ENCODE measurements around the gene SNED1. TPM values are rescaled to one million over a fixed set of nuclear protein-coding genes. Genes with fewer than 3 reads are reported as not detected.

The SNED1 gene
- polyA plus RNA-seq, 2 of the 4 experiments (the other 2 are of a cell fraction), result 0.15 to 0.21 TPM

- TF ChIP-seq GATA3 (IDR thresholded peaks at IDR 0.05; ENCODE audit: borderline replicate concordance), result no peak
- no peak for TF ChIP-seq HMGXB4 (CRISPR knock-in tag; IDR thresholded peaks at IDR 0.05; ENCODE audit: borderline replicate concordance)
- TF ChIP-seq FOXS1 (CRISPR knock-in tag; IDR thresholded peaks at IDR 0.05), result no peak
- DNase-seq (ENCODE audit: low read depth in 1 of 2, low spot score in 1 of 2), result no peak
- H3K4me2 ChIP-seq, result no peak overlapping the region
Measured at GRCh38 chr2:240999873-241000541, 1.6 kb downstream of the SNED1 start.

GRCh38 chr2:241000831-241001321 is 2.5 kb downstream of the SNED1 start:
- ChIA-PET CTCF (interaction anchor here (0.6 to 2.5 kb wide), 3 partner anchors 78 to 436 kb away, joined by 3 to 7 read pairs (median 3); no protein-coding TSS in a partner anchor), POLR2A (no interaction called here)
- H3K4me3 ChIP-seq, result no peak overlapping the region
- no peak overlapping the region for H3K4me2 ChIP-seq
- peaks cover 4% of the 10 kb centered on the region; the same call in 1 of the 3 replicates for H3K4me1 ChIP-seq
- 94% methylated on average over 9 of the region's 9 CpGs for WGBS (ENCODE audit: missing lambda C conversion rate)
- no peak overlapping the region for H3K27ac ChIP-seq
- FAIRE-seq (no peak), DNase-seq (ENCODE audit: low read depth in 1 of 2, low spot score in 1 of 2) (no peak), ATAC-seq (no peak)
- TF ChIP-seq CHD2 (IDR thresholded peaks at IDR 0.05; ENCODE audit: low read length, partially characterized antibody) (no peak), FOXS1 (CRISPR knock-in tag; IDR thresholded peaks at IDR 0.05) (no peak), HEYL (CRISPR knock-in tag; IDR thresholded peaks at IDR 0.05) (no peak)
- H3K9me3 ChIP-seq, result peaks cover 26% of the 10 kb centered on the region

More at GRCh38 chr2:240999873-241000541, 1.6 kb downstream of the SNED1 start:
- no peak for ATAC-seq
- Histone ChIP-seq H3K27ac (no peak overlapping the region), H3K4me3 (no peak overlapping the region), H3K9me3 (peaks cover 18% of the 10 kb centered on the region), H3K4me1 (peaks cover 4% of the 10 kb centered on the region; the same call in 1 of the 3 replicates)
- CTCF ChIA-PET, result interaction anchor here (0.6 to 2.5 kb wide), 2 partner anchors 149 to 857 kb away, joined by 3 to 7 read pairs; no protein-coding TSS in a partner anchor
- no peak for FAIRE-seq
- WGBS (ENCODE audit: missing lambda C conversion rate), result 91% methylated on average over 19 of the region's 19 CpGs
- POLR2A ChIA-PET, result no interaction called here

GRCh38 chr2:241001413-241002274 is 3.2 kb downstream of the SNED1 start:
- POLR2A ChIA-PET, result no interaction called here
- ATAC-seq, result no peak
- FAIRE-seq, result no peak
- H3K4me3 ChIP-seq, result no peak overlapping the region
- no peak for DNase-seq (ENCODE audit: low read depth in 1 of 2, low spot score in 1 of 2)
- 91% methylated on average over 15 of the region's 21 CpGs for WGBS (ENCODE audit: missing lambda C conversion rate)
- CTCF ChIA-PET, result interaction anchor here (0.6 to 2.5 kb wide), 5 partner anchors 11 to 435 kb away, joined by 3 to 7 read pairs (median 4); no protein-coding TSS in a partner anchor
- peaks cover 27% of the 10 kb centered on the region for H3K9me3 ChIP-seq
- no peak overlapping the region for H3K4me2 ChIP-seq
- no peak overlapping the region for H3K27ac ChIP-seq
- TF ChIP-seq MAZ (IDR thresholded peaks at IDR 0.05; ENCODE audit: borderline replicate concordance, low read depth, low read length) (no peak), EP300 (IDR thresholded peaks at IDR 0.05) (no peak), ELK1 (IDR thresholded peaks at IDR 0.05; ENCODE audit: low read depth, low read length) (no peak), FOXS1 (CRISPR knock-in tag; IDR thresholded peaks at IDR 0.05) (no peak), USF2 (IDR thresholded peaks at IDR 0.05) (no peak), POLR2A (IDR thresholded peaks at IDR 0.05; ENCODE audit: low read length) (no peak)
- peaks cover 4% of the 10 kb centered on the region; the same call in 1 of the 3 replicates for H3K4me1 ChIP-seq
